Ammon's horn (tissue), 1 donor: ENCODE measurements around the gene PTH2.

Experiments used
- DNase-seq: peaks from one replicate; pipeline ENCODE4 v3.0.0-alpha.2; 2016; ENCODE audit warnings: low spot score

The PTH2 gene

GRCh38 chr19:49430678-49431329, 7.6 kb upstream of the PTH2 start:
- no peak for DNase-seq

GRCh38 chr19:49430172-49430677, 7.0 kb upstream of the PTH2 start:
- no peak for DNase-seq

DNA sequence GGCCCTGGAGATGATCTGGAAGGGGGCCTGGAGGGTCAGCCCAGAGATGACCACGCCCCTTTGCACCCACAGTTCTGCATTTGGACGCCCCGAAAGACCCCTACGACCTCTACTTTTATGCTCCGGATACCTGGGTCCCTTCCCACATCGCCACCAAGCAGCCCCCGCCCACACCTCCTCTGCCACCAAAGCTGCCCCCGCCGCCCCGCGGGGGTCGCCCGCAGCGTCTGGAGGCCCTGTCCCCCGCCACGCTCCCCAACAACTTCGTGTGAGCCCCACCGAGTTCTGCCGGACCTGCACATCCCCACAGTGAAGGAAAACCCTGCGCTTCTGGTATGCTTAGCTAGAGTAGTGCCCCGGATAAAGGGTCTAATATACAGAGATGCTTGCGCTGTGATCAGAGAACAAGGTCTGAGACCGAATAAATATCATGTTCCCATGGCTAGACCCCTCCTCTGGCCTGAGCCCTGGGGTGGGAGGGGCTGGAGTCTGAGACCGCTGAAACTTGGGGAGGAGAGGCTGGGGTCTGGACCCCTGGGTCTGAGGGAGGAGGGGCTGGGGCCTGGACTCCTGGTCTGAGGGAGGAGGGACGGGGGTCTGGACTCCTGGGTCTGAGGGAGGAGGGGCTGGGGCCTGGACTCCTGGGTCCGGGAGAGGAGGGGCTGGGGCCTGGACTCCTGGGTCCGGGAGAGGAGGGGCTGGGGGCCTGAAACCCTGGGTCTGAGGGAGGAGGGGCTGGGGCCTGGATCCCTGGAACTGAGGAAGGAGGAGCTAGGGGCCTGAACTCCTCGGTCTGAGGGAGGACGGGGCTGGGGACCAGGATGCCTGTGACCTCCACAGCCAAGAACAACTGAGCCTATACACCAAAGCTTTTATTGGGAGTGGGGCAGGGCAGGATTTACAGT, 5.6 kb upstream of the PTH2 start:
- no peak for DNase-seq

- DNase-seq: no peak
Measured at GRCh38 chr19:49427855-49428546, 4.8 kb upstream of the PTH2 start.

DNA sequence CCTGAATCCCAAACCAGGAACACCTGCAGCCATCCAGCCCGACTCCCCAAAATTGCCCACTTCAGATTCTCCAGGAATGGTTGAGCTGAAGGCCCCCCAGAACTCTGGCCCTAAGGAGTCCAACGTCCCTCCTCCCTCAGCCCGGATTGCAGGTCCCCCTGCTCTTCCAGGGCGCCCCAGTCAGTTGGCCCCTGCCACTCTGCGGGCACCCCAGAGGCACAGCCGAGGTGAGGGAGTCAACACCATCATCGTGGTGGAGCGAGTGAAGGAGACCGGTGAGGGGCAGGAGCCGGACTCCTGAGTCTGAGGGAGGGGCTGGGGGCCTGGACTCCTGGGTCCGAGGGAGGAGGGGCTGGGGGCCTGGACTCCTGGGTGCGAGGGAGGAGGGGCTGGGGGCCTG, 4.1 kb upstream of the PTH2 start:
- DNase-seq: no peak

- no peak for DNase-seq
Measured at GRCh38 chr19:49425922-49426592, 2.8 kb upstream of the PTH2 start.

DNA sequence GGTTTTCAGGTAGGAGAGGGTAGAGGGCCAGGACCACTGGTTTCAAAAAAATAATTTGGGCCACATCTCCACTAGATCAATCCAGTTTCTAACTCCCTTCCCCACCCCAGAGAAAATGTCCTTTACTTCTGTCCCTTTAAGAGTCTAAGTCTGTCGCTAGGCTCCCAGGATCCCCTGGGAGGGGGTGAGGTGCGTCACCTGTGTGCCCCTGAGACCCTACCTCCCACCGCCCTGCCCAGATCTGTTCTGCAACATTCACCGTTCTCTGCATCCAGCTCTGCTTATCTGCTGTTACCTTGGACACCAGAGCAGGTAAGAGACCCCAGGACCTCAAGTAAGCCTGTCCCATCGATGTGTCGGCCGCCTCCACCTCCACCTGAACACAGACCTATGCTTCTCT, 1.9 kb upstream of the PTH2 start, which contains the start of gene GFY:
Gene GFY (plus strand): TSS at position 211 of the 400 bp plus-strand sequence. CDS start 1,043 bp downstream, outside the sequence.
- DNase-seq: no peak

- no peak for DNase-seq
Measured at GRCh38 chr19:49423985-49424303, 703 bp upstream of the PTH2 start.

- no peak for DNase-seq
Measured at GRCh38 chr19:49422407-49423070, 702 bp downstream of the PTH2 start.

DNA sequence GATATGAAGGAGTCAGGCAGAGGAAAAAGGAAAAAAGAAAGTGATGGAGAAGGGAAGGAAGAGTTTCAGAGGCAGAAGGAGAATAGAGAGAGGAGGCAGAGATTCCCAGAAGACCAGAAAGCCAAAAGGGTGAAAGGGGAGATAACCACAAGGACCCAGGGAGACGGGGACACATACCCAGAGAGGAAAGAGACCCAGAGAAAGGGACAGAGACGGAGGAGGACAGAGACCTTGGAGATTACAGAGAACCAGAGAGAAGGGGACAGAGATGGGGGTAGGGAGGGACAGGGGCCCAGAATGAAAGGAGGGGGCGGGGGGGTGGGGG, 1.4 kb downstream of the PTH2 start:
- DNase-seq: no peak

DNA sequence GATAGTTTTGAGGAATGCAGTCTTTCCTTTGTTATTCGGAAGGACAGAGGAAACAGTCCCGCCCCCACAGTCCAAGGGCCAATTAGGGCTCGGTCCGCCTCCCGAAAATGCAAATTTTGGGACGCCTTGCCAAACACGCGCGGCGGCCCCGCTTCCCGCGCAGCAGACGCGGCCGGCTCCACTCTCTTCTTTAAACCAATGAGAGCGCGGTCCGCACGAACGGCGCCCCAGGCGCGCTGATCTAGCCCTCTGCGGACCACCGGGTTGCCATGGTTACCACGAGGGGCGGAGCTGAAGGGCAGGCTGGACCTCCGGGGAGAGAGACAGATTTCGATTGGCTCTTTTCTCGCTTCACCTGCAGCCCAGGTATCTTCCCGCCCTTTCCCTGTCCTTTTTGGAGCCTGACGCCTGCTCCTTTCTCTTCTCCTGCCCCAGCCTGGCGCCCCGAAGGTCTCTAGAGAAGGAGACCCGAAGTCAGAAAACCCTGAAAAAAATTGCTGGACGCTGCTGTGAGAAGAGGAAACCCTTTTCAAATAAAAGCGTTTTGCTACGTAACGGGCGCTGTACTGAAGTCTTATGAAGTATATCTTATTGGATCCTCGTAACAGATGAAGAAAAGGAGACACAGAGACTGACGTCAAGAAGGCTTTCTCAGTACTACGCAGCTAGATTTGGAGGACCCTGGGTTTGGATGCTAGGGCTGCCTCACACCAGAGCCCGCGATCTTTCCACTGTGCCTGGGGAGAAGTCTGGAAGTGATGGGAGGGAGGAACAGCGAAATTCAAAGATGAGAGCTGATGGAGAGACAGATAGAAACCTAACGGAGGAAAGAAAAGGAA, 2.0 kb downstream of the PTH2 start:
- DNase-seq: no peak

- DNase-seq: no peak
Measured at GRCh38 chr19:49420227-49420626, 3.0 kb downstream of the PTH2 start.

DNA sequence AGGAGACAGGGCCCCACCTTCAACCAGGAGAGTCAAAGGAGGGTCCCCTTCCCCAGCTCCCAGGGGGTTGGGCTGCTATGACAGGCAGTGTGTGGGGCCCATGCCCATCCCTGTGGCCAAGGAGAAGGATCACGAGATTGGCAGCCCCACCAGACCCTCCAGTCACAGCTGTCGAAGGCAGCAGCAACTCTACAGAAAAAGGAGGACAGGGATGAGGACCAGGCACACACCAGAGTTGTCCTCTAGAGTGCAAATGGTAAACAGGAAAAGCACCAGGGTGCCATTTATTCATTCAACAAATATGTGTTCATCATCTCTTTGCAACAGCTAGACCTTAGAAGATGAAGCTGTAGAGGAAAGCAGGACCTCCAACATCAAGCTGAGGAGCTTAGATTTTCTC, 4.1 kb downstream of the PTH2 start:
- DNase-seq: no peak

GRCh38 chr19:49418511-49418910, 4.7 kb downstream of the PTH2 start:
- DNase-seq: no peak

- DNase-seq: no peak
Measured at GRCh38 chr19:49417088-49417487, 6.2 kb downstream of the PTH2 start.

GRCh38 chr19:49415810-49416200, 7.4 kb downstream of the PTH2 start:
- DNase-seq: no peak

GRCh38 chr19:49415102-49415809, 8.0 kb downstream of the PTH2 start:
- no peak for DNase-seq

DNA sequence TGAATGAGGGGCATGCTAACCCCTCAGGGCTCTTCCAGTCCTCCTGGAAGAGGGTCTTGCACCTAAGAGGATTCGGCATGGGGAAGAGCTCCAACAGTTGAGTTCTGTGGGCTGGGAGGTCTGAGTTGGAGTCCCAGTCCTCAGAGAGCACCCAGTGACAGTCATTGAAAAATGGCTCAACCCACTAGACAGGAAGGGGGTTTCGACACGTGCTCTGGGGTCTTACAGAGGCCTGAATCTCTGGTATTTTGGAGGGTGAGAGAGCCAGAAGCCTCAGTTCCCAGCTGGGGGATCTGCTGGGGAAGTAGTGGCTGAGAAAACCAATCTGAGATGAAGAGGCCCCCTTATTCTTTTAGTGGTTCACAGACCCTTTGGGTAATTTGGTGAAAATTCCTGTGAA, 9.0 kb downstream of the PTH2 start:
- DNase-seq: no peak

- no peak for DNase-seq
Measured at GRCh38 chr19:49413348-49413747, 9.9 kb downstream of the PTH2 start.

DNA sequence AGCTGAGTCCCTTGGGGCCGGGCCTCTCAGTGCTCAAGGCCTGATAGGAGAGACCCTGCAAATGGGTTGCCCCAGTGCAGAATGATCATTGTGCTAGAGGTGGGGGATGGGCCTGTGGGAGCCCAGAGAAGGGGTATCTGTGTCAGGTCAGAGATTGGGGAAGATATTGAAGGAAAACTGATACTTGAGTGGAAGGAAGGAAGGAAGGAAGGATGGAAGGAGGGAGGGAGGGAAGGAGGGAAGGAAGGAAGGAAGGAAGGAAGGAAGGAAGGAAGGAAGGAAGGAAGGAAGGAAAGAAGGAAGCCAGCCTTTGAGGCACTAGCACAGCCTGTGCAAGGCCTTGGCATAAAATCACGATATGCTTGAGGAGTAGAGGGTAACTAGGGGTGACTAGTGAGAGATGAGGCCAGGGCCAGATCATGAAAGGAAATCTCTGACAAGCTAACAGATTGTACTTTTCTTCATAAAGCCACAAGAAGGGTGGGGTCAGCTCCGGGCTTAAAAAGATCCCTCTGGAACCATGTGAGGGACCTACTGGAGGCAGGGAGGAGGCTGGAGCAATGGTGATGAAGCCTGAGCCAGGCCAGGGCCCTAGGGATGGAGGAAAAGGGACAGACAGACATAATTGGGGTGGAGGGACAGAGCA, 11.4 kb downstream of the PTH2 start:
- DNase-seq: no peak
